CD4-positive, alpha-beta T cell treated with Interferon gamma for 1 hour (primary cell): ENCODE data around the gene GCHFR.

ENCODE experiments used
- DNase-seq: peaks from one replicate; pipeline ENCODE4 v3.0.0-alpha.2; 2020

Gene GCHFR

GRCh38 chr15:40754883-40755811 lies 8.7 kb upstream of the GCHFR start, which contains the start of gene RMDN3:
TSS of gene RMDN3 (minus strand) at chr15:40755254. CDS start at chr15:40754783, 471 bp downstream.
- peak; percentile 91 for DNase-seq

GRCh38 chr15:40755812-40756208 lies 8.1 kb upstream of the GCHFR start:
- DNase-seq: no peak

- DNase-seq: no peak
Observed at GRCh38 chr15:40756938-40757337, 6.9 kb upstream of the GCHFR start.

GRCh38 chr15:40759961-40760360 lies 3.9 kb upstream of the GCHFR start:
- DNase-seq: no peak

GRCh38 chr15:40762919-40763800 lies 708 bp upstream of the GCHFR start:
- peak; percentile 15 for DNase-seq

- DNase-seq: no peak
Observed at GRCh38 chr15:40764629-40765103, 798 bp downstream of the GCHFR start.

- no peak for DNase-seq
Observed at GRCh38 chr15:40766194-40766815, 2.4 kb downstream of the GCHFR start.

GRCh38 chr15:40766906-40767837 lies 3.3 kb downstream of the GCHFR start:
- no peak for DNase-seq

- DNase-seq: no peak
Observed at GRCh38 chr15:40767838-40768500, 4.1 kb downstream of the GCHFR start.

- DNase-seq: no peak
Observed at GRCh38 chr15:40768521-40769273, 4.8 kb downstream of the GCHFR start.

- DNase-seq: peak; percentile 59
Observed at GRCh38 chr15:40769274-40770146, 5.6 kb downstream of the GCHFR start, which contains the start of gene C15orf62. TSS of gene C15orf62 (plus strand) at chr15:40769980. CDS start at chr15:40770496, 516 bp downstream.

- DNase-seq: no peak
Observed at GRCh38 chr15:40770147-40770721, 6.4 kb downstream of the GCHFR start.

GRCh38 chr15:40771242-40771641 lies 7.4 kb downstream of the GCHFR start:
- DNase-seq: no peak

- DNase-seq: no peak
Observed at GRCh38 chr15:40772014-40772413, 8.1 kb downstream of the GCHFR start.

- no peak for DNase-seq
Observed at GRCh38 chr15:40773496-40773895, 9.6 kb downstream of the GCHFR start.

- no peak for DNase-seq
Observed at GRCh38 chr15:40773902-40774301, 10.0 kb downstream of the GCHFR start.

- no peak for DNase-seq
Observed at GRCh38 chr15:40775007-40775406, 11.1 kb downstream of the GCHFR start.

- DNase-seq: no peak
Observed at GRCh38 chr15:40775740-40776536, 12.1 kb downstream of the GCHFR start.
